Chondrocyte (in vitro differentiated cells): ENCODE results near the gene ZIC5. TPM values are rescaled to one million over a fixed set of nuclear protein-coding genes. Genes with fewer than 3 reads are reported as not detected.

Source experiments
- DNase-seq: peaks from one replicate; pipeline ENCODE4 v3.0.0; 2021; ENCODE audit warnings: mixed read lengths, low spot score
- H3K27ac Mint-ChIP-seq: one replicate; pipeline ENCODE4 v1.8.0; 2021; ENCODE audit warnings: mild to moderate bottlenecking, moderate library complexity, mixed read lengths; ENCODE audit not compliant: unreplicated experiment
- H3K27me3 Mint-ChIP-seq: 2 replicates; pipeline ENCODE4 v1.8.0; 2021; ENCODE audit warnings: low read depth, mixed read lengths
- H3K36me3 Mint-ChIP-seq: 2 replicates; pipeline ENCODE4 v1.8.0; 2021; ENCODE audit warnings: low read depth, mixed read lengths
- H3K4me1 Mint-ChIP-seq: 2 replicates; pipeline ENCODE4 v1.8.0; 2021; ENCODE audit warnings: low read depth, mild to moderate bottlenecking, mixed read lengths
- H3K4me3 Mint-ChIP-seq: one replicate; pipeline ENCODE4 v1.8.0; 2021; ENCODE audit warnings: mild to moderate bottlenecking, moderate library complexity, mixed read lengths; ENCODE audit not compliant: unreplicated experiment
- H3K9me3 Mint-ChIP-seq: 2 replicates; pipeline ENCODE4 v1.8.0; 2021; ENCODE audit warnings: low read depth, mixed read lengths
- total RNA-seq: library from RNA; stranded (reverse); gene quantifications from 3 replicates; pipeline ENCODE4 v1.2.1, GENCODE V29; 2021
- TF ChIP-seq, protein P1 (sequence below): fragments of 200-600 bp; sonication (generic); IDR thresholded peaks from 2 replicates; pipeline ENCODE4 v1.5.0; 2021; ENCODE audit warnings: antibody characterized with exemption, mild to moderate bottlenecking, moderate library complexity

The ZIC5 gene
- total RNA-seq, 1 donor from 2014 or later, result 3.1 TPM

DNA sequence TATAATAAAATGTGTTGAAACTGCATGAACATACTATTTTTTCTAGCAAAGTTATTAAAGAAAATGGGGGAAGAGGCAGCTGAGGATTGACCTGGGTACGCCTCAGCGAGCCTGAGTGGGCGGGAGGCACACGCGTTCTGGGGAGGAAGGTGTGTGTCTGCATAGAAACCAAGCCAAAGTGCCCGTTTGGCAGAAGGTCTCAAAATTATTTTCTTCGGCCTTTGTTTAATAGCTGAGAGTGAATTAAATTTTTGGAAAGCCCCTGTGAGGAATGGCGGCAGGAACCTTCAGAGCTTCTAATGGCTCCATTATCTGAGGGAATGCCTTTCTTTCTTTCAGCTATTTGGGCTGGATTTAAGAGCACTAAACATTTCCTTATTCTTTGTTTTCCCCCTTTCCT lies 15.2 kb upstream of the ZIC5 start:
- DNase-seq, result no peak
- no peaks in the 10 kb centered on the region for H3K9me3 Mint-ChIP-seq
- TF ChIP-seq, protein P1, sequence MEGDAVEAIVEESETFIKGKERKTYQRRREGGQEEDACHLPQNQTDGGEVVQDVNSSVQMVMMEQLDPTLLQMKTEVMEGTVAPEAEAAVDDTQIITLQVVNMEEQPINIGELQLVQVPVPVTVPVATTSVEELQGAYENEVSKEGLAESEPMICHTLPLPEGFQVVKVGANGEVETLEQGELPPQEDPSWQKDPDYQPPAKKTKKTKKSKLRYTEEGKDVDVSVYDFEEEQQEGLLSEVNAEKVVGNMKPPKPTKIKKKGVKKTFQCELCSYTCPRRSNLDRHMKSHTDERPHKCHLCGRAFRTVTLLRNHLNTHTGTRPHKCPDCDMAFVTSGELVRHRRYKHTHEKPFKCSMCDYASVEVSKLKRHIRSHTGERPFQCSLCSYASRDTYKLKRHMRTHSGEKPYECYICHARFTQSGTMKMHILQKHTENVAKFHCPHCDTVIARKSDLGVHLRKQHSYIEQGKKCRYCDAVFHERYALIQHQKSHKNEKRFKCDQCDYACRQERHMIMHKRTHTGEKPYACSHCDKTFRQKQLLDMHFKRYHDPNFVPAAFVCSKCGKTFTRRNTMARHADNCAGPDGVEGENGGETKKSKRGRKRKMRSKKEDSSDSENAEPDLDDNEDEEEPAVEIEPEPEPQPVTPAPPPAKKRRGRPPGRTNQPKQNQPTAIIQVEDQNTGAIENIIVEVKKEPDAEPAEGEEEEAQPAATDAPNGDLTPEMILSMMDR, result no peak
- no peaks in the 10 kb centered on the region for H3K27me3 Mint-ChIP-seq
- H3K27ac Mint-ChIP-seq, result peak overlapping the region; percentile 97
- peak overlapping the region; percentile 75 for H3K4me3 Mint-ChIP-seq
- H3K36me3 Mint-ChIP-seq, result peaks cover 19% of the 10 kb centered on the region
- H3K4me1 Mint-ChIP-seq, result peaks cover 49% of the 10 kb centered on the region

DNA sequence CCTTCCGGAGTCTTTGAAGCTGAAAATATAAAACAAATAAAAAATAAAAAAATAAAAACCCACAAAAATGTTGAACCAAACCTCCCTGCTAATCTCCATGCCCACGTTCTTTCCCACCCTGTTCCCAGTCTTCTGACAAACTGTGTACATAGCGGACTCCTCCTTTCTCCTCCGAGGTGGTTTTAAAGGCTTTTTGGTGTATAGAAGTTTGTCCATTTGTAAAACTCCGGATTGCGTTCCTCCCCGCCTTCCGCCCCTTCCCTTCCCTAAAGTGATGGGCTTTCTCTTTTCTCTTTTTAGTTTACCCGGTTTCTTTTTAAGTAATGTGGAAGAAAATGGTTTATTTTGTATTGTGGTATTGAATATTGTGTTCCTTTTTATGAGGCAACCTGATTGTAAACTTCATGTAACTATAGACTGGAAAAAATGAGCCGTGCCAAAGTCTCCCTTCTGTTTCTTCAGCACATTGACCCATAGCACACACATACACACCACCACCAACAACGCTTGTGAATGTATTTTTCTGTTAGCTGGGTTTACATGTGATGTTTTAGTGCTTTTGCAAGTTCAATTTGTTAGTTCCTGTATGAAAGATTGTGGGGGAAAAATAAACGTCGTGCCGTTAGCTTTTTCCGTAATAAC lies 14.4 kb upstream of the ZIC5 start:
- Mint-ChIP-seq H3K4me3 (peak overlapping the region; percentile 75), H3K4me1 (peaks cover 47% of the 10 kb centered on the region), H3K36me3 (peaks cover 19% of the 10 kb centered on the region), H3K27ac (peak overlapping the region; percentile 97), H3K9me3 (no peaks in the 10 kb centered on the region), H3K27me3 (no peaks in the 10 kb centered on the region)
- DNase-seq, result no peak
- TF ChIP-seq, protein P1, result no peak

DNA sequence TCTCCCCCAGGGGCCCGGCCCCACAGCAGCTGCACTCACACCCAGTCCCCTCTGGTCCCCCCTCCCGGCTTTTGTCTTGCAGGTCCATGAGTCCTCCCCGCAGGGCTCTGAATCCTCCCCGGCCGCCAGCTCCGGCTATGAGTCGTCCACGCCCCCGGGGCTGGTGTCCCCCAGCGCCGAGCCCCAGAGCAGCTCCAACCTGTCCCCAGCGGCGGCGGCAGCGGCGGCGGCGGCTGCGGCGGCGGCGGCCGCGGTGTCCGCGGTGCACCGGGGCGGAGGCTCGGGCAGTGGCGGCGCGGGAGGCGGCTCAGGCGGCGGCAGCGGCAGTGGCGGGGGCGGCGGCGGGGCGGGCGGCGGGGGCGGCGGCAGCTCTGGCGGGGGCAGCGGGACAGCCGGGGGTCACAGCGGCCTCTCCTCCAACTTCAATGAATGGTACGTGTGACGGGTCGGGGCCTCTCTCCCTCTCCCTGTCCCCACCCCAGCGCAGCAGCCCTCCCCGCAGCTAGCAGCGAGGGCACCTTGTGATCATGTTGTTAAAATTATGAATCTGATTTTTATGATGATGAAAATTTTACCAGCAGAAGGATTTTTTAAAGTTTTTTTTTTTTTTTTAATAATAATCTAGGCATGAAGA lies 13.8 kb upstream of the ZIC5 start:
- H3K4me1 Mint-ChIP-seq, result peaks cover 44% of the 10 kb centered on the region
- H3K9me3 Mint-ChIP-seq, result no peaks in the 10 kb centered on the region
- no peak for DNase-seq
- peak overlapping the region; percentile 97 for H3K27ac Mint-ChIP-seq
- peak overlapping the region; percentile 75 for H3K4me3 Mint-ChIP-seq
- TF ChIP-seq, protein P1, result no peak
- H3K27me3 Mint-ChIP-seq, result no peaks in the 10 kb centered on the region
- H3K36me3 Mint-ChIP-seq, result peaks cover 19% of the 10 kb centered on the region

DNA sequence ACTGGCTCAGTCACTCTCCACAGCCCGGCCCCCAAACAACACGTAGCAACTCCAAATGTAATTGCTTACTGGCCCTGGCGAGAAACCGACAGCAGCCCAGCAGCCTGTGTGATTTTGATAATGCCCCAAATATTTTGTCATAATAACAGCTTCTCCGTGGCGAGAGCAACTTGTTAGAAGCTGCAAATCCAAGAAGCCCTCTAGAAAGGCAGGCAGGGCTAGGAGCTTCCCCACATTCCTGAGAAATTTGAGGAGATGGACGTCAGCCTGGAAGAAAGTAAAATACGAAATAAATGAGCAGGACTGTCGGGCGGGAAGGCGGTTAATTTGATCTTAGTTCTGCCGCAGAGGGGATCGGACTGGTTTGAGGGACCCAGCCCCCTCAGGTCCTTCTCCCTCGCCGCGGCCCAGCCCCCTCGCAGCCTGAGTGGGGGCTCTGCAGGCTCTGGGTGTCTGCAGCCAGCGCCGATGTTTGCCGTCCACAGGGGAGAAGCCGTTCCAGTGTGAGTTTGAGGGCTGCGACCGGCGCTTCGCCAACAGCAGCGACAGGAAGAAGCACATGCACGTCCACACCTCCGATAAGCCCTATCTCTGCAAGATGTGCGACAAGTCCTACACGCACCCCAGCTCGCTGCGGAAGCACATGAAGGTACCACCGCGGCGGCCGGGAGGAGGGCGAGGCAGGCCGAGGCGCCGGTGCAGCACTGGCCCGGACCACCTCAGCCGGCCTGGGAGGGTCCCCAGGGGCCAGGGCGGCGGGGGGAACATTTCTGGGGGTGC lies 13.1 kb upstream of the ZIC5 start:
- H3K9me3 Mint-ChIP-seq, result no peaks in the 10 kb centered on the region
- peaks cover 37% of the 10 kb centered on the region for H3K4me1 Mint-ChIP-seq
- DNase-seq, result no peak
- peak overlapping the region; percentile 99 for H3K27ac Mint-ChIP-seq
- peaks cover 19% of the 10 kb centered on the region for H3K36me3 Mint-ChIP-seq
- peak overlapping the region; percentile 95 for H3K4me3 Mint-ChIP-seq
- no peaks in the 10 kb centered on the region for H3K27me3 Mint-ChIP-seq
- TF ChIP-seq, protein P1, result no peak
